Transverse colon (tissue), 4 donors: Measurements from ENCODE around the gene GSTCD.

ENCODE experiments used
- POLR2AphosphoS5 ChIP-seq, 3 donors: sonication (generic); formaldehyde crosslinking; IDR thresholded peaks; one replicate each; pipeline ENCODE4 v1.6.1; 2016; ENCODE audit warnings: antibody characterized with exemption in 3 of 3
- TF ChIP-seq, protein P1 (sequence below), 5 experiments: fragments of 200-600 bp in 3 of 5; fragments of 450-650 bp in 2 of 5; sonication (generic) in 3 of 5; IDR thresholded peaks; 1 replicate in 2 of 5; 2 replicates in 3 of 5; pipeline ENCODE4 v1.5.1; 2016 to 2017; ENCODE audit warnings: antibody characterized with exemption in 5 of 5, inconsistent platforms in 3 of 5, mild to moderate bottlenecking in 2 of 5, moderate library complexity in 1 of 5

- TF ChIP-seq, protein P1, sequence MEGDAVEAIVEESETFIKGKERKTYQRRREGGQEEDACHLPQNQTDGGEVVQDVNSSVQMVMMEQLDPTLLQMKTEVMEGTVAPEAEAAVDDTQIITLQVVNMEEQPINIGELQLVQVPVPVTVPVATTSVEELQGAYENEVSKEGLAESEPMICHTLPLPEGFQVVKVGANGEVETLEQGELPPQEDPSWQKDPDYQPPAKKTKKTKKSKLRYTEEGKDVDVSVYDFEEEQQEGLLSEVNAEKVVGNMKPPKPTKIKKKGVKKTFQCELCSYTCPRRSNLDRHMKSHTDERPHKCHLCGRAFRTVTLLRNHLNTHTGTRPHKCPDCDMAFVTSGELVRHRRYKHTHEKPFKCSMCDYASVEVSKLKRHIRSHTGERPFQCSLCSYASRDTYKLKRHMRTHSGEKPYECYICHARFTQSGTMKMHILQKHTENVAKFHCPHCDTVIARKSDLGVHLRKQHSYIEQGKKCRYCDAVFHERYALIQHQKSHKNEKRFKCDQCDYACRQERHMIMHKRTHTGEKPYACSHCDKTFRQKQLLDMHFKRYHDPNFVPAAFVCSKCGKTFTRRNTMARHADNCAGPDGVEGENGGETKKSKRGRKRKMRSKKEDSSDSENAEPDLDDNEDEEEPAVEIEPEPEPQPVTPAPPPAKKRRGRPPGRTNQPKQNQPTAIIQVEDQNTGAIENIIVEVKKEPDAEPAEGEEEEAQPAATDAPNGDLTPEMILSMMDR (IDR thresholded peaks at IDR 0.05): no peak
- no peak for TF ChIP-seq POLR2AphosphoS5 (IDR thresholded peaks at IDR 0.05)
Measured at GRCh38 chr4:105710012-105710600, 1.5 kb downstream of the GSTCD start.
